ENCODE measurements around the gene STS.

DNA sequence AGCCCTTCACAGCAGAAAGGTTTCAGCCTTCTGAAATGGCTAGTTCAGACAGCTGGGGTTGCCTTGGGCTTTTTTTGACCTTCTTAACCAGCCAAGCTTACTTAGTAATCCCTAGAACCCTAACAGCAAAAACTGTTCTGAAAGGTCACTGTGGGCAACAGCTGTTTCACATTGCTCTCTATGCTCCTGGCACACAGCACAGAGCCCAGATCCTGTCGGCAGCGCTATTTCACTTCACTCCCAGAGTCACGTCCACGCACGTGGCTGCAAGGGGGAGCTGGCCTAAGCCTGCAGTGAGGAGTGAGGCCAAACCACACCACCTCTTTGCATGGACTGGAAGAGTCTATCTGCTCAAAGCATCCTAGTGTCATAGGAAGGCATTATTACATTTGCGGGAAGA lies 32.0 kb upstream of the STS start:
- TF ChIP-seq, protein P1, sequence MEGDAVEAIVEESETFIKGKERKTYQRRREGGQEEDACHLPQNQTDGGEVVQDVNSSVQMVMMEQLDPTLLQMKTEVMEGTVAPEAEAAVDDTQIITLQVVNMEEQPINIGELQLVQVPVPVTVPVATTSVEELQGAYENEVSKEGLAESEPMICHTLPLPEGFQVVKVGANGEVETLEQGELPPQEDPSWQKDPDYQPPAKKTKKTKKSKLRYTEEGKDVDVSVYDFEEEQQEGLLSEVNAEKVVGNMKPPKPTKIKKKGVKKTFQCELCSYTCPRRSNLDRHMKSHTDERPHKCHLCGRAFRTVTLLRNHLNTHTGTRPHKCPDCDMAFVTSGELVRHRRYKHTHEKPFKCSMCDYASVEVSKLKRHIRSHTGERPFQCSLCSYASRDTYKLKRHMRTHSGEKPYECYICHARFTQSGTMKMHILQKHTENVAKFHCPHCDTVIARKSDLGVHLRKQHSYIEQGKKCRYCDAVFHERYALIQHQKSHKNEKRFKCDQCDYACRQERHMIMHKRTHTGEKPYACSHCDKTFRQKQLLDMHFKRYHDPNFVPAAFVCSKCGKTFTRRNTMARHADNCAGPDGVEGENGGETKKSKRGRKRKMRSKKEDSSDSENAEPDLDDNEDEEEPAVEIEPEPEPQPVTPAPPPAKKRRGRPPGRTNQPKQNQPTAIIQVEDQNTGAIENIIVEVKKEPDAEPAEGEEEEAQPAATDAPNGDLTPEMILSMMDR (IDR thresholded peaks at IDR 0.05; ENCODE audit: low read depth, low read length, missing input control): no peak
- TF ChIP-seq, protein P2, sequence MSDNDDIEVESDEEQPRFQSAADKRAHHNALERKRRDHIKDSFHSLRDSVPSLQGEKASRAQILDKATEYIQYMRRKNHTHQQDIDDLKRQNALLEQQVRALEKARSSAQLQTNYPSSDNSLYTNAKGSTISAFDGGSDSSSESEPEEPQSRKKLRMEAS (IDR thresholded peaks at IDR 0.05): no peak
- no peak for TF ChIP-seq RAD21 (IDR thresholded peaks at IDR 0.05)
- TF ChIP-seq, protein P3, sequence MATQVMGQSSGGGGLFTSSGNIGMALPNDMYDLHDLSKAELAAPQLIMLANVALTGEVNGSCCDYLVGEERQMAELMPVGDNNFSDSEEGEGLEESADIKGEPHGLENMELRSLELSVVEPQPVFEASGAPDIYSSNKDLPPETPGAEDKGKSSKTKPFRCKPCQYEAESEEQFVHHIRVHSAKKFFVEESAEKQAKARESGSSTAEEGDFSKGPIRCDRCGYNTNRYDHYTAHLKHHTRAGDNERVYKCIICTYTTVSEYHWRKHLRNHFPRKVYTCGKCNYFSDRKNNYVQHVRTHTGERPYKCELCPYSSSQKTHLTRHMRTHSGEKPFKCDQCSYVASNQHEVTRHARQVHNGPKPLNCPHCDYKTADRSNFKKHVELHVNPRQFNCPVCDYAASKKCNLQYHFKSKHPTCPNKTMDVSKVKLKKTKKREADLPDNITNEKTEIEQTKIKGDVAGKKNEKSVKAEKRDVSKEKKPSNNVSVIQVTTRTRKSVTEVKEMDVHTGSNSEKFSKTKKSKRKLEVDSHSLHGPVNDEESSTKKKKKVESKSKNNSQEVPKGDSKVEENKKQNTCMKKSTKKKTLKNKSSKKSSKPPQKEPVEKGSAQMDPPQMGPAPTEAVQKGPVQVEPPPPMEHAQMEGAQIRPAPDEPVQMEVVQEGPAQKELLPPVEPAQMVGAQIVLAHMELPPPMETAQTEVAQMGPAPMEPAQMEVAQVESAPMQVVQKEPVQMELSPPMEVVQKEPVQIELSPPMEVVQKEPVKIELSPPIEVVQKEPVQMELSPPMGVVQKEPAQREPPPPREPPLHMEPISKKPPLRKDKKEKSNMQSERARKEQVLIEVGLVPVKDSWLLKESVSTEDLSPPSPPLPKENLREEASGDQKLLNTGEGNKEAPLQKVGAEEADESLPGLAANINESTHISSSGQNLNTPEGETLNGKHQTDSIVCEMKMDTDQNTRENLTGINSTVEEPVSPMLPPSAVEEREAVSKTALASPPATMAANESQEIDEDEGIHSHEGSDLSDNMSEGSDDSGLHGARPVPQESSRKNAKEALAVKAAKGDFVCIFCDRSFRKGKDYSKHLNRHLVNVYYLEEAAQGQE (IDR thresholded peaks at IDR 0.05): no peak
- TF ChIP-seq SP1 (IDR thresholded peaks at IDR 0.05): no peak
